ACHN (cell line): Measurements from ENCODE around the gene PTGR3.

Source experiments
- DNase-seq: peaks from one replicate; pipeline ENCODE4 v3.0.0-alpha.2; 2015
- in situ Hi-C: cut with HindIII; loops from 2 replicates; pipeline ENCODE4 v1.10.0; 2017; ENCODE audit warnings: low sequenced_read_pairs, low pct_ligation_motif_present, low pct_unique_long_range_greater_than_20kb

Gene PTGR3

GRCh38 chr18:75183973-75184493 lies 24.9 kb downstream of the PTGR3 start:
- in situ Hi-C loops: no loop called here
- DNase-seq: peak; percentile 13

DNA sequence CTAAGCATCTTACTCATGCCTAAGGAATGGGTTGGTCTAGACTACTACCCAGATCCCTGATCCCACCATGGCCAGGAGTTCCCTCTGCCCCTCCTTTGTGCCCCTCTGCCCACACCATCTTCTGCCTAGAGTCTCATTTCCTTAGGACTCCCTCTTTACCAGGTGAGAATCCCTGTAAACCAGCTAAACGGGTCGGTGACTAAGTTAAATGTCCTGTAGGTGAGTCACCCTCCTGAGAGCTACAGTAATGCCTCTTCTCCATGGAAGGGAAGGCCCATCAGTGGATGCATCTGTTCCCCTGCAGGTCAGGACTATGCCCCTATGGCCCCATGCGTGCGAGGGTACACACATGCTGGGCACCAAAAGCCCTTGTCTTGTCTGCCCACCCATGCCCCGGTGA lies 25.4 kb downstream of the PTGR3 start:
- peak; percentile 48 for DNase-seq
- in situ Hi-C loops: no loop called here

DNA sequence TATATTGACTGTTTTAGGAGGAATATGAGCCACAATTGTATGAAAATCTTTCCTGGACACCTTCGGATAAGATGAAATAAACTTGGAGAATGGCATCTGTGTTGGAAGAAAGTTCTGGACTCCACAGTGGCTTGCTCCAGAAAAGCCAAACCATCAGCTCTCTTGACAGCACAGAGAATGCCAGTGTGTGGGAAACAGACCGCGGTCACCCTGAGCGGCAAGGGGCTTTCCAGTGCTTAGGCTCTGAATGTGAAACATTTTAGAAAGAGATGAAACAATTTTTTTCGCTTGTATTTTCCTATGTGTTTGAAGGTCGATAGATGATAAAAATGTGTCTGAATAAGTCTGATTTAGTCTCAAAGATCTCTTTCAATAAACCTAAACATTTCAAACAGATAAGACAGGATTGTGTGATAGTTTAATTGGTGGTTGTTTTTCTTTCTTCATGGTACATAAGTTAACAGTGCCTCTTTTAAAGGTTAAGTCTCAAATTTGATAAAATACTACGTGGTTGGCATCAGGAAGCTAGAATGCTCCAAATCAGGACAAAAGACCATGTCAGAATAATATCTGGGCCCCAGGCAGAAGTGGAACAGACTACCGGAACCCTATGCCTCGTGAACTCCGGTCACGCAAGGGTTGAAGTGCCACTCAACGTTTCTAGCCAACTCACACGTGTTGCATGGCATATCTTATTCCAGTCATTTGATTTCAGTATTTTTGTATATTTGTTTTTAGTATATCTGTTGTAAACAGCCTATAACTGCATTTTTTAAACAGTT lies 28.9 kb downstream of the PTGR3 start:
- in situ Hi-C loops: no loop called here
- DNase-seq: no peak

GRCh38 chr18:75178376-75178775 lies 30.6 kb downstream of the PTGR3 start:
- DNase-seq: no peak
- in situ Hi-C loops: no loop called here

- in situ Hi-C loops: no loop called here
- DNase-seq: no peak
These were observed 32.1 kb downstream of the PTGR3 start for GRCh38 chr18:75176849-75177248.

DNA sequence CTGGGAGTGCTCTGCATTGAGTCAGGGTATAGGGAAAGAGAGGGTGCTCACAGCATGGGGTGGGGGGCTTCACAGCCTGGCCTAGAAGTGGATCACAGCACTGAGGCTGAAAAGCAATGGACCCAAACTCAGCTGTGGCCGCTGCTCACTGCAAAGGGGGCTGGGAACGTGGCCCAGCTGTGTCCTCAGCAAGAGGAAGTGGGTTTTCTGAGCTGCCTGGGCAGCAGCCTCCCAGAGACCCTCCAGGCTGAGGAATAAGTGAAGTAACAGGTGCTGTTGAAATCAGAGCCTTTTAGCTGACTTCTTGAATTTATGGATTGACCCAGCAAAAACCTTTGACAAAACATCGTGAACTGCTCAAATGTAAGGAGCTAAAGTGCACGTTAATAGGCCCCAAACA lies 35.2 kb downstream of the PTGR3 start:
- DNase-seq: no peak
- in situ Hi-C loops: no loop called here

GRCh38 chr18:75173125-75173432 lies 35.9 kb downstream of the PTGR3 start:
- no peak for DNase-seq
- in situ Hi-C loops: no loop called here

GRCh38 chr18:75172299-75173124 lies 36.4 kb downstream of the PTGR3 start:
- in situ Hi-C loops: no loop called here
- DNase-seq: no peak

DNA sequence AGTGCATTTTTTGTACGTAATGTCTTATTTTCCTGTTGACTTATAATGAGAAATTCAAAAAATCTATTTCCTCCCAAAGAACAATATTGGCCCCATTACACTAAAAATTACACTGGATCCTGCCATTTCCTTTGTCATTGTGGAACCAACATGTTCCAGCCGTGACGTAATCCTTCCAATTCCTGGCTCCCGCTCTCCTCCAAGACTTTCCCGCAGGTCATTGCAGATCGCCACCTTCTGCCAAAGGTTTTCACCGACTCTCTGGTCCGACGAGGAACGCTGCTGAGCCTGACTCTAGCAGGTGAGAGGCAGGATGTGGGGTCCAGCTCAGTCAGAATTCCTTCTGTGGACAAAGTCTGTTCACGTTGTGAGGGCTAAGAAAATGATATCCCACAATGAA lies 38.0 kb downstream of the PTGR3 start:
- in situ Hi-C loops: no loop called here
- DNase-seq: no peak

DNA sequence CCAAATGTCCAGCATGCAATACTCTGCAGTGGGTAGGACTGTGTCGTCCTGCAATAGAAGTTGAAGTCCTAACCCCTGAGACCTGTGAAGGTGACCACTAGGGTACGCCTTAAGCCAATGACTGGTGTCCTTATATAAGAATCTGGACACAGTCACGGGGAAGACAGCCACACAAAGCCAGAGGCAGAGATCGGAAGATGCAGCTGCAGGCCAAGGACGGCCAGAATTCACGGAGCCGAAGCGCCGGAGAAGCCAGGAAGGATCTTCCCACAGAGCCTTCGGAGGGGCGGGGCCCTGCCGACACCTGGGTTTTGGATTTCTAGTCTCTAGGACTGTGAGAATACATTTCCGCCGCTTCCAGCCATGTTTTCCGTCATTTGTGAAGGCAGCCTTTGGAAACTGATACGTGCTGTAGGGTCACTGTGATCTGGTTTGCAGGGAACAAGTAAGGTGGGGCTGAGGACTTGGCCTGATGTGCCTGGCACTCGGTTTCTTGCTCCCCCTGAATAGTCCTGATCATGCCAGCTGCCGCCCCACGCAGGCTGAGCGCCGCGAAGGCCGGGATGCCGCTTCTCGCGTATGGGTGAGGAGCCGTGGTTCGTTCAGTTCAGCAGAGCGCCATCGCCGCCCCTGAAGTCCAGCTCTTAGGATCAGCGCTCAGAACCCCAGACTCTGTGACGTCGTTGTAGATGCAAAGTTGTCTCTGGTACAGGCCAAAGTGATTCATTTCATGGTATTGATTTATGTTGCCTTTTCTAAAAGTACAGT lies 38.7 kb downstream of the PTGR3 start:
- in situ Hi-C loops: no loop called here
- no peak for DNase-seq

DNA sequence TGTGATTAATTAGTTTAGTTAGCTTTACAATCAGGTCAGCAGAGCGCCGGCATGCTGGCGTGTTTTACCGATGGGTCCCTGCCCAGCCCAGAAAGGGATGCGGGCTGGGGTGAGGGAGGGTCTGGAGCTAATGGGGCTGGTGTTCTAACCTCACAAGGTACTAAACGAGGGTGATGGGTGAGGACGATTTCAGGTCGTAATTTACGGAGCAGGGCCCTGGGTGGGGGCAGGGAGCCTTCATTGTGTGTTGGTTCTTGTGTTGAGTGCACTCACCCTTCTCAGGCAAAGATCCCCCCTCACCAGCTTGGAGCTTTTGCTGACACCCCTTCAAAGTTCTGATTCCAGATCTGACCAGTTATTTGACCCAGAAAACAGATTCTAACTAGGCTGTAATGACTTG lies 39.5 kb downstream of the PTGR3 start:
- DNase-seq: no peak
- in situ Hi-C loops: no loop called here

DNA sequence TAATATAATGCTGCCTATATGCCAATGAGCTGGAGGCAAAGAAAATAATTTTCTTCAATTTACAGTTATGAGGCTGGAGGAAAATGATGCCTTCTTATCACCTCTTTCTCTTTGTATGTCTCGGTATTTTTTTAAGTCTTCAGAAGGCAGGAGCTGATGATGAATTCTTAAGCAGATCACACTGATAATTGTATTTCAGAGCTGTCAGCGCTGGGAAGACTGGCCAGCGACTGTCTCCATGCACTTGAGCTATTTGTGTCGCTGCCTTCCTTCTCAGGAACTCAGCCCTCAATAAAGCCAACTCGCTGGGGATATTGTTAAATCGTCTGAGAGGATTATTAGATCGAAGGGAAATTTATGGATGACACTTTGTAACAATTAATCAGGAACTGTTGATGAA lies 40.3 kb downstream of the PTGR3 start:
- DNase-seq: no peak
- in situ Hi-C loops: no loop called here

GRCh38 chr18:75167759-75168618 lies 41.0 kb downstream of the PTGR3 start:
- DNase-seq: no peak
- in situ Hi-C loops: no loop called here

GRCh38 chr18:75167137-75167536 lies 41.8 kb downstream of the PTGR3 start:
- in situ Hi-C loops: no loop called here

GRCh38 chr18:75165926-75166325 lies 43.0 kb downstream of the PTGR3 start:
- no peak for DNase-seq
- in situ Hi-C loops: no loop called here

More at GRCh38 chr18:75167137-75167536, 41.8 kb downstream of the PTGR3 start:
- DNase-seq: no peak

DNA sequence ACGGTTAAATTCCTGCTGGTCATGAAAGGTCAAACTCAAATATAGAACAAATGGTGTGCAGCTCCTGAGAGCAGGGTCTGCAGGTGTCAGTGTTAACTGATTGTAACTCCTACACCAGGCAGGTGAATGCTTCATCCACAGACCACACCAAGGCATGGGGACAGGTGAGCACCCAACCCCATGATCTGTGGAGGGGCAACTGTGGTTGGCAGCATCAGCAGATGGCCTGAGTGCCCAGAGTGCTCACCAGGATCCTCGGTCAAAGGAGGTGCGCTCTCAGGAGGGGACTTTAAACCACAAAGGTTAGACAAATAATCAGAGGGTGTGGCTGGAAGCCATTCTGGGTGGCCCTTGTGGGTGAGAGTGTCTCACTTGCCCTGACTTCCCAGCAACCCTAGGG lies 44.5 kb downstream of the PTGR3 start:
- no peak for DNase-seq
- in situ Hi-C loops: no loop called here

DNA sequence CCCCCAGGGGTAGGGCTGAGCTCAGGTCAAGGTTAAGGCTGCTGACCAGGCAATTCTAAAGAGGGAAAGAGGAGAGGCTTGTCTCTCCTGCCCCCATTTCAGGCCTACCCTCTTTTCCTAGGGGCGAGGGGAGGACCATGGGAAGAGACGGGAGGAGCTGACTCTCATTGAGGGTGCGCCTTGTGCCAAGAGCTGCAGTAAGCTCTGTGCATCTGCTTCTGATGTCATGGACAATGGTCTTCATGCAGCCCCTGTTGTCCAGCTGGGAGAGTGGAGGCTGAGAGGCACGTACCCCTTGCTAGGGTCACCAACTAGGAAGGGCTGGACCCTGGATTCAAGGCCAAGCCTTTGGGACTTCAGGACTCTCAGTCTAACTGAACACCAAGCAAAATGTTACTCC lies 45.2 kb downstream of the PTGR3 start:
- DNase-seq: no peak
- in situ Hi-C loops: no loop called here

DNA sequence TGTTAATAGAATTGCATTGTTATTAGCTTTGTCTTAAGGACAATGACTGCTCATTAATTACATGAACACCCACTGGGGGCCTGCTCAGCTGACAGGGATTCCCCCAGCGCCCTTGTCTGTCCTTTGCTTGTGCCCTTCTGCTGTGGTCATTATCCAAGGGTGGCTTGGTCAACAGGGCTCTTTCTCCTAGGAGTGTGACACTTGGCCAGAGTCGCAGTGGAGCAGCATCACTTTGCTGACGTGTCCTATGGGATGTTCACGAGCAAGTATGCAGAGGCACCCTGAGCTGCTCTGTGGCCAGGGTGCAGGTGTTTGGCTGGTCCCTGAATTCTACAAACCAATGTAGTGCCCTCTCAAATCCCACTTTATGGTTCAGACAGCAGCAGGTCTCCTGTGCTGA lies 46.0 kb downstream of the PTGR3 start:
- in situ Hi-C loops: no loop called here

More for the DNA sequence above, 46.0 kb downstream of the PTGR3 start:
- no peak for DNase-seq
